HL-60 (cell line): ENCODE data around the gene FOXP2.

Experiments used
- DNase-seq, 2 experiments: peaks; one replicate each; pipeline ENCODE4 v3.0.0-alpha.2; 2010 to 2020; ENCODE audit warnings: low read depth in 1 of 2, low spot score in 1 of 2
- H3K27ac ChIP-seq: fragments of 250-450 bp; sonication (Bioruptor Pico); replicated peaks from 2 replicates; pipeline ENCODE4 v1.5.1; 2020; ENCODE audit warnings: mild to moderate bottlenecking, moderate library complexity
- H3K27me3 ChIP-seq: fragments of 250-450 bp; sonication (Bioruptor Pico); 2 replicates; pipeline ENCODE4 v1.5.1; 2021; ENCODE audit warnings: mild to moderate bottlenecking, moderate library complexity; ENCODE audit not compliant: insufficient read depth, poor library complexity, severe bottlenecking
- H3K4me3 ChIP-seq: replicated peaks from 2 replicates; pipeline ENCODE4 v1.5.1; 2011; ENCODE audit warnings: mild to moderate bottlenecking, control low read depth, low read length; ENCODE audit not compliant: insufficient read depth
- CTCF ChIP-seq: IDR thresholded peaks from one replicate; pipeline ENCODE4 v1.5.1; 2011; ENCODE audit warnings: low read length, control low read depth, inconsistent platforms; ENCODE audit not compliant: insufficient read depth
- GABPA ChIP-seq: IDR thresholded peaks from 2 replicates; pipeline ENCODE4 v1.6.1; 2012; ENCODE audit warnings: low read depth
- POLR2AphosphoS5 ChIP-seq: IDR thresholded peaks from 2 replicates; pipeline ENCODE4 v1.6.1; 2012; ENCODE audit warnings: low read depth
- REST ChIP-seq: IDR thresholded peaks from 2 replicates; pipeline ENCODE4 v1.6.1; 2012; ENCODE audit warnings: low read depth; ENCODE audit not compliant: insufficient replicate concordance
- SPI1 ChIP-seq: IDR thresholded peaks from 2 replicates; pipeline ENCODE4 v1.6.1; 2012; ENCODE audit warnings: low read depth, mild to moderate bottlenecking, borderline replicate concordance
- long read RNA-seq: library from polyadenylated mRNA; unstranded; transcript quantifications from one replicate; pipeline ENCODE4 v2.0.0, GENCODE V29; 2020

FOXP2 gene
- long read RNA-seq, partial matches to known transcripts, result 0 of 1 reads
- long read RNA-seq, other reads (novel, unspliced or antisense), result 1 of 1 reads

- Histone ChIP-seq H3K27me3 (no peaks in the 10 kb centered on the region), H3K4me3 (no peak within 1 kb of the TSS), H3K27ac (no peak within 1 kb of the TSS)
- DNase-seq, result no peak
- no peak for TF ChIP-seq REST
- TF ChIP-seq SPI1, result no peak
- no peak for TF ChIP-seq GABPA
- TF ChIP-seq CTCF, result no peak
- TF ChIP-seq POLR2AphosphoS5, result no peak
Observed at GRCh38 chr7:114414156-114415063, at the start of gene FOXP2. Gene FOXP2, plus strand, starts transcription at chr7:114414815. Its CDS starts 11,697 bp downstream, at chr7:114426512.

- no peak for DNase-seq
- TF ChIP-seq GABPA (no peak), POLR2AphosphoS5 (no peak), CTCF (no peak), SPI1 (no peak), REST (no peak)
- H3K27ac ChIP-seq, result no peak overlapping the region
- no peak overlapping the region for H3K4me3 ChIP-seq
- no peaks in the 10 kb centered on the region for H3K27me3 ChIP-seq
Observed at GRCh38 chr7:114365791-114366190, 48.8 kb upstream of the FOXP2 start.

GRCh38 chr7:114368492-114368891 lies 46.1 kb upstream of the FOXP2 start:
- H3K27ac ChIP-seq, result no peak overlapping the region
- no peaks in the 10 kb centered on the region for H3K27me3 ChIP-seq
- H3K4me3 ChIP-seq, result no peak overlapping the region
- TF ChIP-seq POLR2AphosphoS5, result no peak
- TF ChIP-seq GABPA, result no peak
- TF ChIP-seq CTCF, result no peak
- no peak for TF ChIP-seq SPI1
- no peak for TF ChIP-seq REST
- DNase-seq, result no peak
